Fibroblast of lung (primary cell): ENCODE measurements around the gene GAREM2. TPM values are rescaled to one million over a fixed set of nuclear protein-coding genes. Genes with fewer than 3 reads are reported as not detected.

ENCODE experiments used
- DNase-seq, 2 donors: peaks; one replicate each; pipeline versions ENCODE4 v3.0.0 to v3.0.0-alpha.2; 2010; ENCODE audit warnings: low read depth in 2 of 2
- H2AFZ ChIP-seq: 2 replicates; pipeline ENCODE4 v1.5.1; 2012; ENCODE audit warnings: low read length, control low read depth, inconsistent platforms
- H3K27ac ChIP-seq: 2 replicates; pipeline ENCODE4 v1.5.1; 2011; ENCODE audit warnings: low read length, control low read depth; ENCODE audit not compliant: insufficient read depth
- H3K27me3 ChIP-seq: 2 replicates; pipeline ENCODE4 v1.5.1; 2011; ENCODE audit warnings: mild to moderate bottlenecking, low read length; ENCODE audit not compliant: control insufficient read depth, insufficient read depth
- H3K36me3 ChIP-seq: 2 replicates; pipeline ENCODE4 v1.5.1; 2011; ENCODE audit warnings: low read length; ENCODE audit not compliant: control insufficient read depth, insufficient read depth
- H3K4me1 ChIP-seq: 2 replicates; pipeline ENCODE4 v1.5.1; 2011; ENCODE audit warnings: low read length; ENCODE audit not compliant: control insufficient read depth, insufficient read depth; ENCODE audit errors: extremely low read depth
- H3K4me2 ChIP-seq: 2 replicates; pipeline ENCODE4 v1.5.1; 2011; ENCODE audit warnings: low read length, control low read depth; ENCODE audit not compliant: insufficient read depth; ENCODE audit errors: extremely low read depth
- H3K4me3 ChIP-seq, 4 experiments: fragments of 200-600 bp in 1 of 4; sonication (generic) in 1 of 4; replicated peaks in 1 of 4; 2 replicates each; pipeline ENCODE4 v1.5.1; 2011 to 2016; ENCODE audit warnings: low read length in 4 of 4, low read depth in 3 of 4, mild to moderate bottlenecking in 3 of 4, control low read depth in 2 of 4, inconsistent platforms in 1 of 4, mixed read lengths in 1 of 4; ENCODE audit not compliant: insufficient read depth in 1 of 4; ENCODE audit errors: control extremely low read depth in 1 of 4
- H3K79me2 ChIP-seq: 2 replicates; pipeline ENCODE4 v1.5.1; 2012; ENCODE audit warnings: mild to moderate bottlenecking, low read length, inconsistent platforms; ENCODE audit not compliant: control insufficient read depth, insufficient read depth
- H3K9ac ChIP-seq: 2 replicates; pipeline ENCODE4 v1.5.1; 2011; ENCODE audit warnings: mild to moderate bottlenecking, low read length, control low read depth; ENCODE audit not compliant: insufficient read depth
- H3K9me3 ChIP-seq: 2 replicates; pipeline ENCODE4 v1.5.1; 2012; ENCODE audit warnings: low read depth, low read length; ENCODE audit not compliant: control insufficient read depth, insufficient read depth
- H4K20me1 ChIP-seq: 2 replicates; pipeline ENCODE4 v1.5.1; 2011; ENCODE audit warnings: low read length; ENCODE audit not compliant: control insufficient read depth, insufficient read depth; ENCODE audit errors: extremely low read depth
- CTCF ChIP-seq, 2 donors: IDR thresholded peaks in 1 of 2; conservative IDR thresholded peaks in 1 of 2; 1 replicate in 1 of 2; 2 replicates in 1 of 2; pipeline ENCODE4 v1.5.1; 2011 to 2012; ENCODE audit warnings: low read length in 2 of 2, control low read depth in 1 of 2, inconsistent platforms in 1 of 2, low read depth in 1 of 2, mild to moderate bottlenecking in 1 of 2
- EZH2 ChIP-seq: IDR thresholded peaks from 2 replicates; pipeline ENCODE4 v1.5.1; 2012; ENCODE audit warnings: low read length, control low read depth, mild to moderate bottlenecking; ENCODE audit errors: missing control alignments
- polyA plus RNA-seq, 2 donors: library from polyadenylated mRNA; depleted of rRNA in 1 of 2; stranded (reverse) in 1 of 2; unstranded in 1 of 2; fragments of >200 nt; gene quantifications; 2 replicates each; pipeline ENCODE4 v1.2.1, GENCODE V29; 2011 to 2012; ENCODE audit warnings: missing spikeins in 1 of 2
- total RNA-seq: library from RNA; depleted of rRNA; stranded (reverse); fragments of >200 nt; gene quantifications from 2 replicates; pipeline ENCODE4 v1.2.1, GENCODE V29; 2014

GAREM2 gene
- total and polyA plus RNA-seq, 2 donors (not counting 1 experiment from before 2014, with no cell fraction given), result 0.66 to 1.6 TPM

- H3K4me3 ChIP-seq, result peak overlapping the region in 1 of 4 experiments; percentile 64
- TF ChIP-seq EZH2 (no peak), CTCF (conservative IDR thresholded peaks at IDR 0.05 in 1 of 2, IDR thresholded peaks at IDR 0.05 in 1 of 2; ENCODE audit: low read depth in 1 of 2, low read length in 2 of 2) (no peak)
- DNase-seq, result no peak
Observed at GRCh38 chr2:26185954-26186770, 13.3 kb downstream of the GAREM2 start.

DNA sequence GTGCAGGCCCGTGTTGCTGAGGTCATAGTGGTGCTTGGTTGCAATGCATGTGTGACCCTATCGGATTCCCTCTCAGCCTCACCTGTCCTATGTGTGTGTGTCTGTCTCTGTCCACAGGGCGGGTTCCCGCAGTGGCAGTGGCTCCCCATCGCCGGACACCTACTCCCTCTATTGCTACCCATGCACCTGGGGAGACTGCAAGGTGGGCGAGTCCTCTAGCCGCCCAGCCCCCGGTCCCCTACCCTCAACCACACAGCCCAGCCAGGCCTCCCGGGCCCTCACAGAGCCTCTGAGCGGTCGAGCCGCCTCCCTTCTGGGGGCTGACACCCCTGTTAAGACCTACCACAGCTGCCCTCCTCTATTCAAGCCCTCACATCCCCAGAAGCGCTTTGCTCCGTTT, 14.2 kb downstream of the GAREM2 start:
- Histone ChIP-seq H3K4me1 (no peaks in the 10 kb centered on the region), H3K27me3 (no peaks in the 10 kb centered on the region), H3K9me3 (no peaks in the 10 kb centered on the region), H3K4me2 (no peak overlapping the region), H2AFZ (no peak overlapping the region), H3K79me2 (no peaks in the 10 kb centered on the region), H4K20me1 (no peaks in the 10 kb centered on the region), H3K9ac (no peak overlapping the region), H3K27ac (no peak overlapping the region), H3K4me3 (no peak overlapping the region), H3K36me3 (peaks cover 1% of the 10 kb centered on the region)
- TF ChIP-seq EZH2, result no peak
- TF ChIP-seq CTCF (conservative IDR thresholded peaks at IDR 0.05 in 1 of 2, IDR thresholded peaks at IDR 0.05 in 1 of 2; ENCODE audit: low read depth in 1 of 2, low read length in 2 of 2), result no peak
- DNase-seq, result no peak

More at GRCh38 chr2:26185954-26186770, 13.3 kb downstream of the GAREM2 start:
- no peaks in the 10 kb centered on the region for H4K20me1 ChIP-seq
- no peaks in the 10 kb centered on the region for H3K4me1 ChIP-seq
- no peaks in the 10 kb centered on the region for H3K27me3 ChIP-seq
- H3K9me3 ChIP-seq, result no peaks in the 10 kb centered on the region
- no peaks in the 10 kb centered on the region for H3K36me3 ChIP-seq
- no peak overlapping the region for H3K4me2 ChIP-seq
- H2AFZ ChIP-seq, result no peak overlapping the region
- H3K9ac ChIP-seq, result no peak overlapping the region
- H3K79me2 ChIP-seq, result no peaks in the 10 kb centered on the region
- no peak overlapping the region for H3K27ac ChIP-seq

DNA sequence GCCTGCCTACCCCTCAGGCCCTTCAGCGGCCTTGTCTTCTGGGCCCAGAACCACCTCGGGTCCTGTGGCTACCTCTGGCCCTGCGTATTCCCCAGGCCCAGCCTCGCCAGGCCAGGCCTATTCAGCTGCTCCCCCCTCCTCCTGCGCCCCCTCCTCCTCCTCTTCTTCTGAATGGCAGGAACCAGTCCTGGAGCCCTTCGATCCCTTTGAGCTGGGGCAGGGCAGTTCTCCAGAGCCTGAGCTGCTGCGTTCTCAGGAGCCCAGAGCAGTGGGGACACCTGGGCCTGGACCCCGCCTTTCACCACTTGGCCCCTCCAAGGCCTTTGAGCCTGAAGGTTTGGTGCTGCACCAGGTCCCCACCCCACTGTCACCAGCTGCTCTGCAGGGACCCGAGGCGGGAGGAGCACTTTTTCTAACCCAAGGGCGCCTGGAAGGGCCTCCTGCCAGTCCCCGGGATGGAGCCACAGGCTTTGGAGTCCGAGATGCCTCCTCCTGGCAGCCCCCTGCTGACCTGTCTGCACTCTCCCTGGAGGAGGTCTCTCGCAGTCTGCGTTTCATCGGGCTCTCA, 14.7 kb downstream of the GAREM2 start:
- Histone ChIP-seq H4K20me1 (no peaks in the 10 kb centered on the region), H3K4me1 (no peaks in the 10 kb centered on the region), H3K4me2 (no peak overlapping the region), H3K79me2 (no peaks in the 10 kb centered on the region), H3K4me3 (no peak overlapping the region), H3K27me3 (no peaks in the 10 kb centered on the region), H3K9ac (no peak overlapping the region), H3K36me3 (peaks cover 1% of the 10 kb centered on the region), H3K9me3 (no peaks in the 10 kb centered on the region), H2AFZ (no peak overlapping the region), H3K27ac (no peak overlapping the region)
- TF ChIP-seq CTCF (conservative IDR thresholded peaks at IDR 0.05 in 1 of 2, IDR thresholded peaks at IDR 0.05 in 1 of 2; ENCODE audit: low read depth in 1 of 2, low read length in 2 of 2), result no peak
- TF ChIP-seq EZH2, result no peak
- no peak for DNase-seq
